ENCODE measurements around the gene GABARAPL2.

GRCh38 chr16:75599452-75600277, 33.5 kb downstream of the GABARAPL2 start:
- TF ChIP-seq CTCF (IDR thresholded peaks at IDR 0.05; ENCODE audit: borderline replicate concordance, extremely low read depth, low read length, poor library complexity, severe bottlenecking) (no peak), EZH2 (IDR thresholded peaks at IDR 0.05; ENCODE audit: borderline replicate concordance, low read depth, low read length, severe bottlenecking) (no peak)

All from DND-41 (cell line).